Transverse colon (tissue), 4 donors: ENCODE data around the gene NUB1. TPM values are rescaled to one million over a fixed set of nuclear protein-coding genes. Genes with fewer than 3 reads are reported as not detected.

Experiments used
- DNase-seq: peaks from one replicate; pipeline ENCODE4 v3.0.0-alpha.2; 2019
- H3K27ac ChIP-seq, 4 donors: fragments of 200-600 bp; sonication (generic); 2 replicates each; pipeline ENCODE4 v1.5.1; 2016 to 2018; ENCODE audit warnings: inconsistent platforms in 4 of 4
- H3K27me3 ChIP-seq: fragments of 200-600 bp; sonication (generic); 2 replicates; pipeline ENCODE4 v1.5.1; 2017; ENCODE audit warnings: inconsistent platforms
- H3K36me3 ChIP-seq, 4 donors: fragments of 200-600 bp; sonication (generic); 2 replicates each; pipeline ENCODE4 v1.5.1; 2017 to 2019; ENCODE audit warnings: inconsistent platforms in 4 of 4
- H3K4me1 ChIP-seq, 4 donors: fragments of 200-600 bp; sonication (generic); 2 replicates each; pipeline ENCODE4 v1.5.1; 2017 to 2020; ENCODE audit warnings: inconsistent platforms in 4 of 4
- H3K4me3 ChIP-seq, 4 donors: fragments of 200-600 bp; sonication (generic); 1 replicate in 1 of 4; 2 replicates in 3 of 4; pipeline versions ENCODE4 v1.5.1 to v1.6.1; 2017 to 2019; ENCODE audit warnings: inconsistent platforms in 4 of 4
- H3K9me3 ChIP-seq, 2 donors: fragments of 200-600 bp; sonication (generic); 2 replicates each; pipeline ENCODE4 v1.5.1; 2017 to 2019; ENCODE audit warnings: inconsistent platforms in 2 of 2
- EP300 ChIP-seq: sonication (generic); formaldehyde crosslinking; IDR thresholded peaks from one replicate; pipeline ENCODE4 v1.6.1; 2017; ENCODE audit warnings: antibody characterized with exemption, low read depth
- POLR2A ChIP-seq: fragments of 450-650 bp; IDR thresholded peaks from one replicate; pipeline ENCODE4 v1.6.1; 2016; ENCODE audit warnings: antibody characterized with exemption, mild to moderate bottlenecking, moderate library complexity
- POLR2AphosphoS5 ChIP-seq, 3 donors: sonication (generic); formaldehyde crosslinking; IDR thresholded peaks; one replicate each; pipeline ENCODE4 v1.6.1; 2016; ENCODE audit warnings: antibody characterized with exemption in 3 of 3
- WGBS, 2 donors: methylation state at CpG; one replicate each; pipeline ENCODE4 v1.1.5; 2018; ENCODE audit warnings: low coverage in 1 of 2; 5-methylcytosine and 5-hydroxymethylcytosine counted together
- in situ Hi-C, 4 donors: fragments of 200-750 bp; cut with MboI; loops; one replicate each; pipeline versions ENCODE4 v1.15.0 to v1.15.1; 2017; ENCODE audit warnings: low sequenced_read_pairs in 3 of 4, low pct_ligation_motif_present in 1 of 4, low pct_unique_long_range_greater_than_20kb in 1 of 4
- intact Hi-C: fragments of 100-400 bp; cut with DNase I; formaldehyde crosslinking; loops from one replicate; pipeline ENCODE4 v1.15.1; 2023; ENCODE audit warnings: low total_unique reads
- total RNA-seq, 4 donors: library from RNA; depleted of rRNA; stranded (reverse); fragments of >200 nt; gene quantifications; one replicate each; pipeline ENCODE4 v1.1.0, GENCODE V29; 2016
- TF ChIP-seq, protein P1 (sequence below), 5 experiments: fragments of 200-600 bp in 3 of 5; fragments of 450-650 bp in 2 of 5; sonication (generic) in 3 of 5; IDR thresholded peaks; 1 replicate in 2 of 5; 2 replicates in 3 of 5; pipeline ENCODE4 v1.5.1; 2016 to 2017; ENCODE audit warnings: antibody characterized with exemption in 5 of 5, inconsistent platforms in 3 of 5, mild to moderate bottlenecking in 2 of 5, moderate library complexity in 1 of 5

NUB1 gene
- total RNA-seq, 4 donors from 2014 or later: 26.3 to 69.5 (median 56.4) TPM

- no peak for TF ChIP-seq POLR2A
- 41 to 46% methylated on average over 6 of the region's 6 CpGs for WGBS, 2 donors
- Histone ChIP-seq H3K27ac (no peak overlapping the region), H3K9me3 (peaks cover 3 to 7% of the 10 kb centered on the region in 2 donors), H3K4me3 (no peak overlapping the region), H3K27me3 (no peaks in the 10 kb centered on the region), H3K4me1 (peaks cover 0 to 6% (median 0%) of the 10 kb centered on the region in 4 donors), H3K36me3 (no peaks in the 10 kb centered on the region)
- DNase-seq: no peak
- intact Hi-C loops: loop anchor here (2.0 kb wide), 1 partner anchor 36 kb away; no protein-coding TSS in a partner anchor
- in situ Hi-C loops: no loop called here
Measured at GRCh38 chr7:151314401-151314800, 27.2 kb upstream of the NUB1 start.

- WGBS, 2 donors: 15 to 22% methylated on average over 8 to 13 of the region's 13 CpGs
- Histone ChIP-seq H3K36me3 (no peaks in the 10 kb centered on the region), H3K4me3 (no peak overlapping the region), H3K9me3 (peaks cover 7 to 10% of the 10 kb centered on the region in 2 donors), H3K27me3 (no peaks in the 10 kb centered on the region), H3K4me1 (peaks cover 0 to 6% (median 0%) of the 10 kb centered on the region in 4 donors), H3K27ac (no peak overlapping the region)
- intact Hi-C loops (loop anchor here (2.0 kb wide), 1 partner anchor 36 kb away; no protein-coding TSS in a partner anchor), in situ Hi-C loops (loop anchor here in 2 of 4 donors (5.0 kb wide), 2 partner anchors 37 to 42 kb away; no protein-coding TSS in a partner anchor)
- no peak for TF ChIP-seq POLR2AphosphoS5 (IDR thresholded peaks at IDR 0.05)
- TF ChIP-seq, protein P1, sequence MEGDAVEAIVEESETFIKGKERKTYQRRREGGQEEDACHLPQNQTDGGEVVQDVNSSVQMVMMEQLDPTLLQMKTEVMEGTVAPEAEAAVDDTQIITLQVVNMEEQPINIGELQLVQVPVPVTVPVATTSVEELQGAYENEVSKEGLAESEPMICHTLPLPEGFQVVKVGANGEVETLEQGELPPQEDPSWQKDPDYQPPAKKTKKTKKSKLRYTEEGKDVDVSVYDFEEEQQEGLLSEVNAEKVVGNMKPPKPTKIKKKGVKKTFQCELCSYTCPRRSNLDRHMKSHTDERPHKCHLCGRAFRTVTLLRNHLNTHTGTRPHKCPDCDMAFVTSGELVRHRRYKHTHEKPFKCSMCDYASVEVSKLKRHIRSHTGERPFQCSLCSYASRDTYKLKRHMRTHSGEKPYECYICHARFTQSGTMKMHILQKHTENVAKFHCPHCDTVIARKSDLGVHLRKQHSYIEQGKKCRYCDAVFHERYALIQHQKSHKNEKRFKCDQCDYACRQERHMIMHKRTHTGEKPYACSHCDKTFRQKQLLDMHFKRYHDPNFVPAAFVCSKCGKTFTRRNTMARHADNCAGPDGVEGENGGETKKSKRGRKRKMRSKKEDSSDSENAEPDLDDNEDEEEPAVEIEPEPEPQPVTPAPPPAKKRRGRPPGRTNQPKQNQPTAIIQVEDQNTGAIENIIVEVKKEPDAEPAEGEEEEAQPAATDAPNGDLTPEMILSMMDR (IDR thresholded peaks at IDR 0.05): peak; percentile 81 to 92 (median 84)
- no peak for TF ChIP-seq POLR2A
- no peak for TF ChIP-seq EP300
- peak; percentile 72 for DNase-seq
Measured at GRCh38 chr7:151315038-151315655, 26.5 kb upstream of the NUB1 start.

DNA sequence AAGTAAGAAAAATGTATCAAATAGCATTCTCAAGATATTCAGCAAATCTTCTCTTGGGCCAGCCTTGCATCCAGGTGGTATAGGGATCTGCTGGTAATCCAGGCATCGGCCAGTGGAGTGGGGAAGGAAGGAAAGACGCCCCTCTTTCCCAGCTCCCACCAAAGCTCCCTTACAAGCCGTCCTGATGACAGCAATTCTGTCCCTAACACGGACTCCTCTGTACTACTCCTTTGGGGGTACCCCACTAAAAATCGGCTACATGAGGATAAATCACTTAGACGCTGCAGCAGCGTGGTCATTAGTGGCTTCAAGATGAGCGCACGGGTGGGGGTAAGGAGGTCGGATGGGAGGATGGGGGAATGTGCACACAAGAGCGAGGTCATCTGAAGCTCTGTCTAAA is 24.7 kb upstream of the NUB1 start:
- in situ Hi-C loops (loop anchor here in 2 of 4 donors (5.0 kb wide), 2 partner anchors 35 to 40 kb away; no protein-coding TSS in a partner anchor), intact Hi-C loops (no loop called here)
- no peak overlapping the region for H3K27ac ChIP-seq
- WGBS, 2 donors: 79 to 80% methylated on average over 3 to 11 of the region's 11 CpGs
- H3K36me3 ChIP-seq: no peaks in the 10 kb centered on the region
- H3K27me3 ChIP-seq: no peaks in the 10 kb centered on the region
- peaks cover 4 to 10% of the 10 kb centered on the region in 2 donors for H3K9me3 ChIP-seq
- DNase-seq: no peak
- peaks cover 0 to 6% (median 0%) of the 10 kb centered on the region in 4 donors for H3K4me1 ChIP-seq
- no peak overlapping the region for H3K4me3 ChIP-seq
- no peak for TF ChIP-seq EP300
- TF ChIP-seq, protein P1 (IDR thresholded peaks at IDR 0.05): no peak
- no peak for TF ChIP-seq POLR2AphosphoS5 (IDR thresholded peaks at IDR 0.05)
- TF ChIP-seq POLR2A: no peak

GRCh38 chr7:151317936-151318335 is 23.7 kb upstream of the NUB1 start:
- H3K4me3 ChIP-seq: no peak overlapping the region
- peaks cover 0 to 6% (median 0%) of the 10 kb centered on the region in 4 donors for H3K4me1 ChIP-seq
- H3K9me3 ChIP-seq: peaks cover 4 to 10% of the 10 kb centered on the region in 2 donors
- no peaks in the 10 kb centered on the region for H3K27me3 ChIP-seq
- in situ Hi-C loops: loop anchor here in 2 of 4 donors (5.0 kb wide), 2 partner anchors 34 to 39 kb away; no protein-coding TSS in a partner anchor
- intact Hi-C loops: no loop called here
- DNase-seq: no peak
- TF ChIP-seq, protein P1 (IDR thresholded peaks at IDR 0.05): no peak
- no peak for TF ChIP-seq EP300
- TF ChIP-seq POLR2AphosphoS5 (IDR thresholded peaks at IDR 0.05): no peak
- no peak for TF ChIP-seq POLR2A
- 77 to 80% methylated on average over 1 to 4 of the region's 4 CpGs for WGBS, 2 donors
- no peak overlapping the region for H3K27ac ChIP-seq
- H3K36me3 ChIP-seq: no peaks in the 10 kb centered on the region
